Measurements from ENCODE around the gene PEX5L.

DNA sequence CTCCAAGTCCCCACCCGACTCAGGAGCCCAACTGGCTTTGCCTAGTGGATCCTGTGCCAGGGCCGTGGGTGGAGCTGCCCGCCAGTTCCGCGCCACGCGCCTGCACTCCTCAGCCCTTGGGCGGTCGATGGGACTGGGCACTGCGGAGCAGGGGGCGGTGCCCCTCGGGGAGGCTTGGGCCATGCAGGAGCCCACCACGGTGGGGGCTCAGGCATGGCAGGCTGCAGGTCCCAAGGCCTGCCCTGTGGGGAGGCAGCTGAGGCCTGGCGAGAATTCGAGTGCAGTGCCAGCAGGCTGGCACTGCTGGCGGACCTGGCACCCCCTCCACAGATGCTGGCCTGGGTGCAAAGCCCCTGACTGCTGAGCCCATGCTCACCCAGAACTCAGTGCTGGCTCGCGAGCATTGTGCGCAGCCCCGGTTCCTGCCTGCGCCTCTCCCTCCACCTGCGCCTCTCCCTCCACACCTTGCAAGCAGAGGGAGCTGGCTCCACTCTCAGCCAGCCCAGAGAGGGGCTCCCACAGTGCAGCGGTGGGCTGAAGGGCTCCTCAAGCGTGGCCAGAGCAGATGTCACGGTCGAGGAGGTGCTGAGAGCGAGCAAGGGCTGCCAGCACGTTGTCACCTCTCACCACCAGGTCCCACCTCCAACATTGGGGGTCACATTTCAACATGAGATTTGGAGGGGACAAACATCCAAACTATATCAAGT lies 261.2 kb downstream of the PEX5L start:
- TF ChIP-seq FOXJ3 (CRISPR knock-in tag; IDR thresholded peaks at IDR 0.05; ENCODE audit: borderline replicate concordance): no peak
- no peak for TF ChIP-seq NR3C1 (CRISPR knock-in tag; conservative IDR thresholded peaks at IDR 0.05; ENCODE audit: low read depth)
- no peak for TF ChIP-seq NFE2L1 (CRISPR knock-in tag; IDR thresholded peaks at IDR 0.05)
- no peak for TF ChIP-seq ZSCAN18 (CRISPR knock-in tag; IDR thresholded peaks at IDR 0.05)
- TF ChIP-seq ZNF263 (CRISPR knock-in tag; IDR thresholded peaks at IDR 0.05; ENCODE audit: low read depth): no peak

All from WTC11 (cell line).